SK-N-SH treated with all-trans-retinoic acid at 6 μM for 48 hours (cell line): ENCODE data around the gene FOSL1.

Experiments used
- BACH2 ChIP-seq: fragments of 250-450 bp; sonication (Bioruptor Pico); IDR thresholded peaks from 2 replicates; pipeline ENCODE4 v1.9.0; 2021; ENCODE audit warnings: mild to moderate bottlenecking, borderline replicate concordance
- RARB ChIP-seq: fragments of 250-450 bp; sonication (Bioruptor Pico); IDR thresholded peaks from 2 replicates; pipeline ENCODE4 v1.8.0; 2021; ENCODE audit warnings: mild to moderate bottlenecking, moderate library complexity
- TOX ChIP-seq: fragments of 250-450 bp; sonication (Bioruptor Pico); IDR thresholded peaks from 2 replicates; pipeline ENCODE4 v1.8.0; 2021; ENCODE audit warnings: mild to moderate bottlenecking, moderate library complexity, borderline replicate concordance
- ZNF70 ChIP-seq: fragments of 450-650 bp; formaldehyde crosslinking; IDR thresholded peaks from 2 replicates; pipeline ENCODE4 v1.5.0; 2020; ENCODE audit warnings: mild to moderate bottlenecking, moderate library complexity
- ZNF8 ChIP-seq: fragments of 450-650 bp; formaldehyde crosslinking; IDR thresholded peaks from 2 replicates; pipeline ENCODE4 v1.5.0; 2020; ENCODE audit warnings: mild to moderate bottlenecking, moderate library complexity
- TF ChIP-seq, protein P1 (sequence below): fragments of 250-450 bp; sonication (Bioruptor Pico); IDR thresholded peaks from 2 replicates; pipeline ENCODE4 v1.5.1; 2021; ENCODE audit warnings: mild to moderate bottlenecking, moderate library complexity

- TF ChIP-seq BACH2 (CRISPR knock-in tag) (no peak), TOX (no peak), ZNF8 (CRISPR knock-in tag) (no peak), RARB (CRISPR knock-in tag) (no peak), ZNF70 (CRISPR knock-in tag) (no peak)
- TF ChIP-seq, protein P1, sequence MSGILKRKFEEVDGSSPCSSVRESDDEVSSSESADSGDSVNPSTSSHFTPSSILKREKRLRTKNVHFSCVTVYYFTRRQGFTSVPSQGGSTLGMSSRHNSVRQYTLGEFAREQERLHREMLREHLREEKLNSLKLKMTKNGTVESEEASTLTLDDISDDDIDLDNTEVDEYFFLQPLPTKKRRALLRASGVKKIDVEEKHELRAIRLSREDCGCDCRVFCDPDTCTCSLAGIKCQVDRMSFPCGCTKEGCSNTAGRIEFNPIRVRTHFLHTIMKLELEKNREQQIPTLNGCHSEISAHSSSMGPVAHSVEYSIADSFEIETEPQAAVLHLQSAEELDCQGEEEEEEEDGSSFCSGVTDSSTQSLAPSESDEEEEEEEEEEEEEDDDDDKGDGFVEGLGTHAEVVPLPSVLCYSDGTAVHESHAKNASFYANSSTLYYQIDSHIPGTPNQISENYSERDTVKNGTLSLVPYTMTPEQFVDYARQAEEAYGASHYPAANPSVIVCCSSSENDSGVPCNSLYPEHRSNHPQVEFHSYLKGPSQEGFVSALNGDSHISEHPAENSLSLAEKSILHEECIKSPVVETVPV: 0 out of 2 replicates have a peak, but pooled peaks have one; percentile 45
Observed at GRCh38 chr11:65871811-65872548, 28.2 kb downstream of the FOSL1 start.
